Tibial artery (tissue), 4 donors: Measurements from ENCODE around the gene RDM1.

Experiments used
- DNase-seq, 2 donors: peaks; one replicate each; pipeline ENCODE4 v3.0.0-alpha.2; 2019
- H3K27ac ChIP-seq, 2 donors: fragments of 200-600 bp; sonication (generic) in 1 of 2; 1 replicate in 1 of 2; 2 replicates in 1 of 2; pipeline ENCODE4 v1.5.1; 2018 to 2019; ENCODE audit warnings: mild to moderate bottlenecking in 1 of 2
- H3K27me3 ChIP-seq, 2 donors: fragments of 200-600 bp; sonication (generic) in 1 of 2; one replicate each; pipeline versions ENCODE4 v1.5.1 to v1.6.0; 2016 to 2019
- H3K36me3 ChIP-seq, 3 donors: fragments of 200-600 bp; sonication (generic) in 2 of 3; one replicate each; pipeline ENCODE4 v1.5.1; 2016 to 2019; ENCODE audit warnings: mild to moderate bottlenecking in 2 of 3
- H3K4me1 ChIP-seq, 4 donors: fragments of 200-600 bp; sonication (generic) in 2 of 4; 1 replicate in 3 of 4; 2 replicates in 1 of 4; pipeline ENCODE4 v1.5.1; 2016 to 2019
- H3K4me3 ChIP-seq, 2 donors: fragments of 200-600 bp; sonication (generic) in 1 of 2; 1 replicate in 1 of 2; 2 replicates in 1 of 2; pipeline ENCODE4 v1.5.1; 2018 to 2019; ENCODE audit warnings: mild to moderate bottlenecking in 2 of 2
- H3K9me3 ChIP-seq, 3 donors: fragments of 200-600 bp; sonication (generic) in 1 of 3; one replicate each; pipeline ENCODE4 v1.5.1; 2016 to 2019
- intact Hi-C: fragments of 100-400 bp; cut with DNase I; formaldehyde crosslinking; loops from one replicate; pipeline ENCODE4 v1.15.0; 2023; ENCODE audit warnings: low total_unique reads
- TF ChIP-seq, protein P1 (sequence below), 2 experiments: fragments of 200-600 bp in 1 of 2; fragments of 450-650 bp in 1 of 2; IDR thresholded peaks; one replicate each; pipeline ENCODE4 v1.5.1; 2017 to 2019; ENCODE audit warnings: antibody characterized with exemption in 2 of 2, mild to moderate bottlenecking in 1 of 2, moderate library complexity in 1 of 2

RDM1 gene

DNA sequence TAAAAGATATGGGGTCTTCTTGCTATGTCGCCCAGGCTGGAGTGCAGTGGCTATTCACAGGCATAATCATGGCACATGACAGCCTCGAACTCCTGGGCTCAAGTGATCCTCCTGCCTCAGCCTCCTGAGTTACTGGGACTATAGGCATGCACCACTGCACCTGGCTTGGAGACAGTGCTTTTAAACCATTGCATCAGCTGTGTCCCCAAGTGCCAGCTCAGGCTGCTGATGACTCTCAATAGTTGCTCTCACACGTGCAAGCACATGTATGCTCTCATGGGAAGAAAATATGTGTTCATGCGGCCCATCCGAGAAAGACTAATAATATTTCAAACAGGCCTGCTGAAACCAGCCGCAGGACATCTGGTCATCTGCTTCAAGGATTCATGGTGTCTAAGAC is 42.0 kb upstream of the RDM1 start:
- Histone ChIP-seq H3K27me3 (no peaks in the 10 kb centered on the region), H3K4me3 (no peak overlapping the region), H3K36me3 (no peaks in the 10 kb centered on the region), H3K4me1 (no peaks in the 10 kb centered on the region), H3K27ac (no peak overlapping the region), H3K9me3 (no peaks in the 10 kb centered on the region)
- DNase-seq, result no peak
- intact Hi-C loops, result loop anchor here (10.0 kb wide), 1 partner anchor 502 kb away; no protein-coding TSS in a partner anchor
- TF ChIP-seq, protein P1, sequence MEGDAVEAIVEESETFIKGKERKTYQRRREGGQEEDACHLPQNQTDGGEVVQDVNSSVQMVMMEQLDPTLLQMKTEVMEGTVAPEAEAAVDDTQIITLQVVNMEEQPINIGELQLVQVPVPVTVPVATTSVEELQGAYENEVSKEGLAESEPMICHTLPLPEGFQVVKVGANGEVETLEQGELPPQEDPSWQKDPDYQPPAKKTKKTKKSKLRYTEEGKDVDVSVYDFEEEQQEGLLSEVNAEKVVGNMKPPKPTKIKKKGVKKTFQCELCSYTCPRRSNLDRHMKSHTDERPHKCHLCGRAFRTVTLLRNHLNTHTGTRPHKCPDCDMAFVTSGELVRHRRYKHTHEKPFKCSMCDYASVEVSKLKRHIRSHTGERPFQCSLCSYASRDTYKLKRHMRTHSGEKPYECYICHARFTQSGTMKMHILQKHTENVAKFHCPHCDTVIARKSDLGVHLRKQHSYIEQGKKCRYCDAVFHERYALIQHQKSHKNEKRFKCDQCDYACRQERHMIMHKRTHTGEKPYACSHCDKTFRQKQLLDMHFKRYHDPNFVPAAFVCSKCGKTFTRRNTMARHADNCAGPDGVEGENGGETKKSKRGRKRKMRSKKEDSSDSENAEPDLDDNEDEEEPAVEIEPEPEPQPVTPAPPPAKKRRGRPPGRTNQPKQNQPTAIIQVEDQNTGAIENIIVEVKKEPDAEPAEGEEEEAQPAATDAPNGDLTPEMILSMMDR (IDR thresholded peaks at IDR 0.05), result no peak

DNA sequence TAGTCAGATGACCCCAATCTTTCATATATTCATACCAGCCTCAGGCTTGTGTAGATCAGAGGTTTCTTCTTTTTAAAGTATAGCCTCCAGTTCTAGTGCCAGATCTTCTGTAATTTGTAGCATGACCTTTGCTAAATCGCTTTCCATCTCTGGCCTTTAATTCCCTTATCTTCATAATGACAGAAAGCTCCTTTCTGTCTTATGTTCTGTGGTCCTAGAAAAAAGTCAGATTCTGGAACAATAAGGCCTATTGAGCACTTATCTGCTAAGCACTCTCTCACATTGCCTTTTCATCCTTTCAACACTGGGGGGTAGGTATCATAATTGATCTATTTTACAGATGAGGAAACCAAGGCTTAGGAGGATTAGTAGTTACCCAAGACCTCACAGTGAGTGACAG is 41.5 kb upstream of the RDM1 start:
- TF ChIP-seq, protein P1 (IDR thresholded peaks at IDR 0.05), result no peak
- no peaks in the 10 kb centered on the region for H3K4me1 ChIP-seq
- no peak overlapping the region for H3K27ac ChIP-seq
- H3K27me3 ChIP-seq, result no peaks in the 10 kb centered on the region
- H3K9me3 ChIP-seq, result no peaks in the 10 kb centered on the region
- H3K36me3 ChIP-seq, result no peaks in the 10 kb centered on the region
- no peak for DNase-seq
- intact Hi-C loops, result loop anchor here (10.0 kb wide), 1 partner anchor 503 kb away; no protein-coding TSS in a partner anchor
- H3K4me3 ChIP-seq, result no peak overlapping the region

DNA sequence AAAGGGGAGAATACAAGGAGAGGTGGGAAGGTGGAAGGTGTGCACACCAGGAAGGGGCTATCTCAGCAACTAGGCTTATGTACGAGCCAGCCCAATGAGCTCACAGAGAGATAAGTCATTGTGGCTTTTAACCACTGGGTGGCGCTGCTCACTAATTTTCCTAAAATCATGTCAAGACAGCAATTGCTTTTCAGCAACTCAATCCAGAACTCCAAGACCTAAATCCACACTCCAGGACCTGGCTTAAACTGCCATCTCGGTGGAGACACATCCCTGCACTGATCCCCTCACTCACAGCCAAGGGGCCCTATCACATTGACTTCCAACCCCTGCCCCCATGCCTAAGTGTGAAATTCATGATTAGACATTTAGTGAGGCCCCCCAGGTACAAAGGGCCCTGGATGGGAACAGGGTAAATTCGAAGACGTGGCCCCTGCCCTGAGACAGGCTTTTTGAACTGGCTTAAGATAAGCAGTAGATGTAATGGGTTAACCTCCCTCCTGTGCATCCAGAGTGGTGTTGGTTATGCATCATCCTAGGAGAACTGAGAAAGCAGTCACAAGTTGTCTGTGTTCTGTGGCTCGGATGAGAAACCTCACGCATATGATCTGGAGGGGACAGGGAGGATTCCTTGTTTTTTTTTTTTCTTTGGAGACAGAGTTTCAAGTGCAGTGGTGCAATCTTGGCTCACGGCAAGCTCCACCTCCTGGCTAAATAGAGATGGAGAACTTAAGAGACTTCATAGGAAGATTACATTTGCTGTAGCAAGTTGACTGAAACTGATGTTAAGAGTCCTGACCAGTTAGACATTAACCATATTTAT is 39.2 kb upstream of the RDM1 start:
- no peaks in the 10 kb centered on the region for H3K9me3 ChIP-seq
- no peak overlapping the region for H3K27ac ChIP-seq
- peak; percentile 72 to 79 for DNase-seq
- H3K4me1 ChIP-seq, result no peaks in the 10 kb centered on the region
- intact Hi-C loops, result loop anchor here (10.0 kb wide), 2 partner anchors 175 to 505 kb away; no protein-coding TSS in a partner anchor
- H3K36me3 ChIP-seq, result no peaks in the 10 kb centered on the region
- TF ChIP-seq, protein P1 (IDR thresholded peaks at IDR 0.05), result peak; percentile 73 to 74
- no peak overlapping the region for H3K4me3 ChIP-seq
- H3K27me3 ChIP-seq, result no peaks in the 10 kb centered on the region

DNA sequence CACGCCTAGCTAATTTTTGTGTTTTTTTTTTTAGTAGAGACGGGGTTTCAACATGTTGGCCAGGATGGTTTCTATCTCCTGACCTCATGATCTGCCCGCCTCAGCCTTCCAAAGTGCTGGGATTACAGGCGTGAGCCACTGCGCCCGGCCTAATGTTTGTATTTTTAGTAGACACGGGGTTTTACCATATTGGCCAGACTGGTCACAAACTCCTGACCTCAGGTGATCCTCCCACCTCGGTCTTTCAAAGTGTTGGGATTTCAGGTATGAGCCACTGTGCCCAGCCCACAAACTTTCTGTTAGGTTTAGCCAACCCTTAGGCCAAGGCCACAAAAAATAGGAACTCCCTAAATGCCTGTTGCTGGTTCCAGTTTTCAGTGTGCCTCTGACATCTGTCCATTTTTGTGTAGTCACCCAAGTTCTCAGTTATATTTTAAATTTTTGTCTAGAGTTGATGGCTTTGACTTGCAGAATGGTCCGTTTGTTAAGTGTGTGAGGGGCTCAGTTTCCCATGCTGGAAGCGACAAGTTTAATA is 38.0 kb upstream of the RDM1 start:
- DNase-seq, result no peak
- H3K4me1 ChIP-seq, result no peaks in the 10 kb centered on the region
- no peaks in the 10 kb centered on the region for H3K9me3 ChIP-seq
- TF ChIP-seq, protein P1 (IDR thresholded peaks at IDR 0.05), result no peak
- no peak overlapping the region for H3K4me3 ChIP-seq
- H3K36me3 ChIP-seq, result no peaks in the 10 kb centered on the region
- H3K27ac ChIP-seq, result no peak overlapping the region
- H3K27me3 ChIP-seq, result no peaks in the 10 kb centered on the region
- intact Hi-C loops, result loop anchor here (10.0 kb wide), 1 partner anchor 176 kb away; no protein-coding TSS in a partner anchor

DNA sequence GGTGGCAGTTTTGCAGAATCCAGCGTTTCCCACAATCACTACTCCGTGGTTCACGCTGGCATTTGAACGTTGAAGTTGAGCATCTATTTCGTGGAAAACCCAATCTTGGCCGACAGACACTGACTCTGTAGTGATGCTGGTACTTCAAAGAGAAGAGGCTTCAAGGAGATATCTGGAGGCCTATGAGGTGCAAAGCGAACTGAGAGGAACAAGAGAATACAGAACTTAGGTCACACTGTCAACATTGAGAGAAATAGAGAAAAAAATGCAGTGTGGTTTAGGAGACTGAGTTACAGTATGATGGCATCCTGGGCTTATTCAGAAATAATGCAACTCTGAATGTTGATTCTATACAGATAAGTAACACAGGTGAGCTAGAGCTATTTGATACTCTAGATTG is 34.7 kb upstream of the RDM1 start:
- Histone ChIP-seq H3K36me3 (no peaks in the 10 kb centered on the region), H3K4me1 (no peaks in the 10 kb centered on the region), H3K4me3 (no peak overlapping the region), H3K27me3 (peaks cover 0 to 13% of the 10 kb centered on the region in 2 donors), H3K9me3 (no peaks in the 10 kb centered on the region), H3K27ac (no peak overlapping the region)
- intact Hi-C loops, result loop anchor here (10.0 kb wide), 1 partner anchor 180 kb away; no protein-coding TSS in a partner anchor
- TF ChIP-seq, protein P1 (IDR thresholded peaks at IDR 0.05), result no peak
- no peak for DNase-seq
